ENCODE results near the gene TMC2. TPM values are rescaled to one million over a fixed set of nuclear protein-coding genes. Genes with fewer than 3 reads are reported as not detected.

The TMC2 gene
- polyA plus RNA-seq, 3 donors, result not detected

- Histone ChIP-seq H3K79me2 (ENCODE audit: insufficient read depth, low read length) (no peaks in the 10 kb centered on the region), H3K27me3 (ENCODE audit: control insufficient read depth in 2 of 2, insufficient read depth in 2 of 2, low read length in 2 of 2) (peaks cover 0 to 3% of the 10 kb centered on the region in 2 donors), H2AFZ (ENCODE audit: insufficient read depth, low read depth, low read length, poor library complexity, severe bottlenecking) (no peak overlapping the region), H3K9me3 (replicated peaks in 1 of 2; ENCODE audit: control insufficient read depth in 1 of 2, insufficient read depth in 1 of 2, low read length in 2 of 2) (peaks cover 16 to 23% of the 10 kb centered on the region in 2 donors), H3K4me3 (replicated peaks in 1 of 3; ENCODE audit: low read depth in 2 of 3, low read length in 3 of 3) (no peak overlapping the region), H3K36me3 (replicated peaks in 1 of 2; ENCODE audit: control insufficient read depth in 1 of 2, insufficient read depth in 2 of 2, low read length in 2 of 2) (no peaks in the 10 kb centered on the region), H3K9ac (ENCODE audit: insufficient read depth, low read length, poor library complexity, severe bottlenecking) (no peak overlapping the region), H3K4me1 (ENCODE audit: control insufficient read depth in 1 of 2, insufficient read depth in 2 of 2, low read length in 2 of 2) (no peaks in the 10 kb centered on the region), H4K20me1 (ENCODE audit: insufficient read depth, low read length) (no peaks in the 10 kb centered on the region), H3K27ac (ENCODE audit: low read depth in 1 of 2, low read length in 2 of 2) (no peak overlapping the region), H3K4me2 (replicated peaks; ENCODE audit: extremely low read depth, low read length, poor library complexity, severe bottlenecking) (no peak overlapping the region)
- H3K4me1 Mint-ChIP-seq, result no peaks in the 10 kb centered on the region
- no peaks in the 10 kb centered on the region for H3K36me3 Mint-ChIP-seq
- WGBS (ENCODE audit: insufficient coverage), result 85% methylated on average over 3 of the region's 4 CpGs
- H3K9me3 Mint-ChIP-seq, result peaks cover 12 to 28% (median 26%) of the 10 kb centered on the region in 7 donors
- no peak overlapping the region for H3K27ac Mint-ChIP-seq
- peaks cover 5 to 25% (median 9%) of the 10 kb centered on the region in 3 donors for H3K27me3 Mint-ChIP-seq (ENCODE audit: low read depth in 3 of 3)
- intact Hi-C loops (cut with micrococcal nuclease), result no loop called here
- DNase-seq, result no peak
- TF ChIP-seq CTCF (IDR thresholded peaks at IDR 0.05), result no peak
- H3K4me3 Mint-ChIP-seq, result no peak overlapping the region
Measured at GRCh38 chr20:2602746-2603145, 66.4 kb downstream of the TMC2 start.

DNA sequence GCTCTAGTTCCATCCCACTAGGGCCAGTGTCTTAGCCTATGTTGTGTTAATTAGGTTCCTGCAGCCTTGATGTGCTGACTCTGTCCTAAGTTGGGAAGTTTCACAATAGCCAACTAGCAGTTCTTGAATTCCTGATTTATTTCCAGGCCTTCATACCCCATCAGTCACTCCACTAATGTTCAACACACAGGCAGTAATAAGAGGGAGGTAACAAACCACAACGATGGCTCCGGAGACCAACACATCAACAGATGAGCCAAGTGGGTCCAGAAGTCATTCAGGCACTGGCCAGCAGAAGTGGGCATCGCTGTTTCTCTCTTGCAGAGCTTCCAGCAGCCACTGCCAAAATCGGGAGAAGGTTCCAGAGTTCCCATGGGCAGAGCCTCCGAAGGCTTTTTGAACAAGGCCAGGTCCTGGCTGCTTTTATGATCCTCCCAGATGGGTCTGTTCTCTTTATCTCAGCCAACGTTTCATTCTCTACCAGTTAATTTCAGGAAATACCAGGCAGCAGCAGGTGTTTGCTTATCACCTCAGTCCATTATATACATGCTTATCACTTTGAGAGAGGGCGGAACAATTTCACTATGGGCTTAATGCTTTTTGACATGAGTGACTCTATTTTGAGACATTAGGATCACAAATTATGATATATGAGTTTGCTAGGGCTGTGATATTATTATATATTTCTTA is 67.6 kb downstream of the TMC2 start:
- Histone ChIP-seq H2AFZ (ENCODE audit: insufficient read depth, low read depth, low read length, poor library complexity, severe bottlenecking) (no peak overlapping the region), H3K27me3 (ENCODE audit: control insufficient read depth in 2 of 2, insufficient read depth in 2 of 2, low read length in 2 of 2) (peaks cover 0 to 3% of the 10 kb centered on the region in 2 donors), H3K4me3 (replicated peaks in 1 of 3; ENCODE audit: low read depth in 2 of 3, low read length in 3 of 3) (no peak overlapping the region), H3K79me2 (ENCODE audit: insufficient read depth, low read length) (no peaks in the 10 kb centered on the region), H3K9me3 (replicated peaks in 1 of 2; ENCODE audit: control insufficient read depth in 1 of 2, insufficient read depth in 1 of 2, low read length in 2 of 2) (peaks cover 18 to 24% of the 10 kb centered on the region in 2 donors), H3K36me3 (replicated peaks in 1 of 2; ENCODE audit: control insufficient read depth in 1 of 2, insufficient read depth in 2 of 2, low read length in 2 of 2) (no peaks in the 10 kb centered on the region), H3K4me2 (replicated peaks; ENCODE audit: extremely low read depth, low read length, poor library complexity, severe bottlenecking) (no peak overlapping the region), H3K4me1 (ENCODE audit: control insufficient read depth in 1 of 2, insufficient read depth in 2 of 2, low read length in 2 of 2) (no peaks in the 10 kb centered on the region), H3K27ac (ENCODE audit: low read depth in 1 of 2, low read length in 2 of 2) (no peak overlapping the region), H3K9ac (ENCODE audit: insufficient read depth, low read length, poor library complexity, severe bottlenecking) (no peak overlapping the region), H4K20me1 (ENCODE audit: insufficient read depth, low read length) (no peaks in the 10 kb centered on the region)
- Mint-ChIP-seq H3K4me3 (no peak overlapping the region), H3K36me3 (no peaks in the 10 kb centered on the region), H3K4me1 (no peaks in the 10 kb centered on the region), H3K9me3 (peaks cover 12 to 33% (median 29%) of the 10 kb centered on the region in 7 donors), H3K27me3 (ENCODE audit: low read depth in 3 of 3) (peaks cover 2 to 17% (median 4%) of the 10 kb centered on the region in 3 donors), H3K27ac (no peak overlapping the region)
- DNase-seq, result no peak
- WGBS (ENCODE audit: insufficient coverage), result 91% methylated on average over 5 of the region's 7 CpGs
- TF ChIP-seq CTCF (IDR thresholded peaks at IDR 0.05), result no peak
- intact Hi-C loops (cut with micrococcal nuclease), result no loop called here
